Fibroblast of villous mesenchyme (primary cell): ENCODE data around the gene INS. TPM values are rescaled to one million over a fixed set of nuclear protein-coding genes. Genes with fewer than 3 reads are reported as not detected.

ENCODE experiments used
- DNase-seq: peaks from one replicate; pipeline ENCODE4 v3.0.0-alpha.2; 2010; ENCODE audit warnings: low read depth
- H3K4me3 ChIP-seq: 2 replicates; pipeline ENCODE4 v1.5.1; 2011; ENCODE audit warnings: low read depth, mild to moderate bottlenecking, low read length
- CTCF ChIP-seq: IDR thresholded peaks from 2 replicates; pipeline ENCODE4 v1.5.1; 2012; ENCODE audit warnings: low read depth, mild to moderate bottlenecking, low read length; ENCODE audit not compliant: insufficient read depth
- total RNA-seq: library from RNA; depleted of rRNA; stranded (reverse); fragments of >200 nt; gene quantifications from 2 replicates; pipeline ENCODE4 v1.2.3, GENCODE V29; 2012

INS gene
- total RNA-seq, 1 donor: not detected

- H3K4me3 ChIP-seq: no peak overlapping the region
- DNase-seq: no peak
- TF ChIP-seq CTCF: no peak
These were observed 5.5 kb downstream of the INS start for GRCh38 chr11:2155511-2155910.

- no peak for DNase-seq
- H3K4me3 ChIP-seq: no peak overlapping the region
- no peak for TF ChIP-seq CTCF
These were observed 6.1 kb downstream of the INS start for GRCh38 chr11:2154889-2155288.

- DNase-seq: no peak
- H3K4me3 ChIP-seq: no peak overlapping the region
- TF ChIP-seq CTCF: no peak
These were observed 6.8 kb downstream of the INS start for GRCh38 chr11:2154195-2154585.

GRCh38 chr11:2153581-2154194 lies 7.3 kb downstream of the INS start:
- no peak for TF ChIP-seq CTCF
- DNase-seq: no peak
- no peak overlapping the region for H3K4me3 ChIP-seq

- peak; percentile 78 for DNase-seq
- H3K4me3 ChIP-seq: no peak overlapping the region
- peak; percentile 83 for TF ChIP-seq CTCF
These were observed 9.3 kb downstream of the INS start for GRCh38 chr11:2151500-2152257.

- peak; percentile 71 for TF ChIP-seq CTCF
- peak; percentile 75 for DNase-seq
- no peak overlapping the region for H3K4me3 ChIP-seq
These were observed 10.9 kb downstream of the INS start for GRCh38 chr11:2149864-2150847.
